HepG2 (cell line): ENCODE measurements around the gene SPTY2D1. TPM values are rescaled to one million over a fixed set of nuclear protein-coding genes. Genes with fewer than 3 reads are reported as not detected.

Experiments
- ATAC-seq: fragments of 200-7000 bp; cut with Tn5 transposase; 3 replicates; pipeline ENCODE4 v1.9.1; 2020; ENCODE audit warnings: mild to moderate bottlenecking, moderate library complexity
- BruUV-seq: library from RNA; stranded (reverse); fragments of 400-500 nt; replicated peaks from 2 replicates; lab custom pipeline; 2021; lab: Mats Ljungman, UMichigan
- CTCF ChIA-PET: fragments of 300-600 bp; formaldehyde crosslinking; extraction: SDS; loops from one replicate; lab custom pipeline; 2021; ENCODE audit warnings: low total read pairs, inconsistent platforms, low intra/inter-chr PET ratio; lab: Yijun Ruan, JAX
- POLR2A ChIA-PET: fragments of 350-600 bp; sonication (Branson Sonifier 250); formaldehyde crosslinking; loops from one replicate; lab custom pipeline; 2020; ENCODE audit warnings: antibody characterized with exemption, inconsistent platforms; lab: Yijun Ruan, JAX
- DNase-seq: peaks from one replicate; pipeline ENCODE4 v3.0.0-alpha.2; 2015; ENCODE audit warnings: low spot score
- FAIRE-seq: peaks from 3 replicates; lab custom pipeline; 2011; peaks lifted over from hg19 to GRCh38; lab: Jason Lieb, UNC
- H2AFZ ChIP-seq: one replicate; pipeline ENCODE4 v1.6.1; 2011; ENCODE audit warnings: low read length, inconsistent platforms
- H3K27ac ChIP-seq: fragments of 300-600 bp; 3 replicates; pipeline ENCODE4 v1.8.0; 2011; ENCODE audit warnings: mixed run types, mild to moderate bottlenecking, mixed read lengths, low read length, inconsistent platforms; ENCODE audit not compliant: insufficient read depth; ENCODE audit errors: extremely low read length
- H3K27me3 ChIP-seq, 2 experiments: fragments of 200-600 bp in 1 of 2; 2 replicates in 1 of 2; 3 replicates in 1 of 2; pipeline versions ENCODE4 v1.6.0 to v1.8.0; 2011; ENCODE audit warnings: low read length in 2 of 2, mild to moderate bottlenecking in 2 of 2, moderate library complexity in 2 of 2, inconsistent platforms in 1 of 2; ENCODE audit not compliant: insufficient read depth in 2 of 2, control insufficient read depth in 1 of 2
- H3K36me3 ChIP-seq, 2 experiments: fragments of 200-600 bp in 1 of 2; replicated peaks in 1 of 2; 2 replicates in 1 of 2; 3 replicates in 1 of 2; pipeline versions ENCODE4 v1.5.1 to v1.8.0; 2011; ENCODE audit warnings: low read length in 2 of 2, inconsistent platforms in 1 of 2; ENCODE audit not compliant: insufficient read depth in 2 of 2, control insufficient read depth in 1 of 2
- H3K4me1 ChIP-seq: 2 replicates; pipeline ENCODE4 v1.5.1; 2012; ENCODE audit warnings: low read length, inconsistent platforms; ENCODE audit not compliant: insufficient read depth
- H3K4me2 ChIP-seq: 2 replicates; pipeline ENCODE4 v1.6.0; 2011; ENCODE audit warnings: low read depth, low read length, inconsistent platforms
- H3K4me3 ChIP-seq, 3 experiments: fragments of 200-600 bp in 1 of 3; sonication (generic), shearing (Covaris generic) in 1 of 3; replicated peaks in 1 of 3; 2 replicates each; pipeline ENCODE4 v1.5.1; 2011 to 2016; ENCODE audit warnings: low read length in 3 of 3, inconsistent platforms in 2 of 3, low read depth in 2 of 3, mild to moderate bottlenecking in 2 of 3, control low read depth in 1 of 3, mixed read lengths in 1 of 3; ENCODE audit not compliant: insufficient read depth in 1 of 3
- H3K79me2 ChIP-seq: one replicate; pipeline ENCODE4 v1.6.1; 2011; ENCODE audit warnings: low read length, inconsistent platforms; ENCODE audit not compliant: insufficient read depth
- H3K9ac ChIP-seq: 2 replicates; pipeline ENCODE4 v1.6.0; 2011; ENCODE audit warnings: mild to moderate bottlenecking, low read depth, low read length, inconsistent platforms; ENCODE audit not compliant: insufficient read depth
- H3K9me3 ChIP-seq: 2 replicates; pipeline ENCODE4 v1.5.1; 2012; ENCODE audit warnings: mild to moderate bottlenecking, low read length
- H4K20me1 ChIP-seq: 2 replicates; pipeline ENCODE4 v1.6.0; 2011; ENCODE audit warnings: inconsistent platforms, mild to moderate bottlenecking, low read length, moderate library complexity; ENCODE audit not compliant: insufficient read depth
- CBFB ChIP-seq: sonication (generic); formaldehyde crosslinking; IDR thresholded peaks from 2 replicates; pipeline ENCODE4 v1.4.0; 2020; ENCODE audit warnings: missing genetic modification reagents
- EHMT2 ChIP-seq: fragments of 200-600 bp; sonication (generic); IDR thresholded peaks from 2 replicates; pipeline ENCODE4 v1.7.0; 2017; ENCODE audit warnings: antibody characterized with exemption, low read depth, low read length, borderline replicate concordance
- FOXA3 ChIP-seq: IDR thresholded peaks from 2 replicates; pipeline ENCODE4 v1.6.1; 2016; ENCODE audit warnings: missing genetic modification reagents, missing compliant biosample characterization
- FOXP1 ChIP-seq, 2 experiments: fragments of 450-650 bp in 1 of 2; IDR thresholded peaks; 2 replicates each; pipeline ENCODE4 v1.6.1; 2017 to 2018; ENCODE audit warnings: antibody characterized with exemption in 1 of 2
- GABPA ChIP-seq, 2 experiments: IDR thresholded peaks; 2 replicates each; pipeline ENCODE4 v1.6.1; 2011 to 2016; ENCODE audit warnings: low read depth in 2 of 2, low read length in 1 of 2, missing biosample characterization in 1 of 2, missing genetic modification characterization in 1 of 2
- GATAD2A ChIP-seq: IDR thresholded peaks from 2 replicates; pipeline ENCODE4 v1.6.1; 2016
- HHEX ChIP-seq: IDR thresholded peaks from 2 replicates; pipeline ENCODE4 v1.6.1; 2016; ENCODE audit warnings: control low read depth
- JUND ChIP-seq: sonication (generic); formaldehyde crosslinking; IDR thresholded peaks from 2 replicates; pipeline ENCODE4 v1.8.0; 2022; ENCODE audit warnings: mild to moderate bottlenecking, missing genetic modification reagents
- RBFOX2 ChIP-seq: fragments of 200-400 bp; formaldehyde crosslinking; IDR thresholded peaks from 2 replicates; pipeline ENCODE4 v1.6.1; 2017; ENCODE audit warnings: low read depth, mild to moderate bottlenecking, low read length
- TBL1XR1 ChIP-seq: fragments of 150-350 bp; IDR thresholded peaks from 2 replicates; pipeline ENCODE4 v1.6.1; 2014; ENCODE audit warnings: borderline replicate concordance, low read length; ENCODE audit not compliant: partially characterized antibody
- YY1 ChIP-seq: IDR thresholded peaks from 2 replicates; pipeline ENCODE4 v1.6.1; 2011; ENCODE audit warnings: low read length, low read depth, moderate library complexity, mild to moderate bottlenecking; ENCODE audit not compliant: insufficient read depth, insufficient replicate concordance
- ZIK1 ChIP-seq: sonication (generic); formaldehyde crosslinking; IDR thresholded peaks from 2 replicates; pipeline ENCODE4 v1.5.0; 2020; ENCODE audit warnings: mild to moderate bottlenecking, low read depth, missing genetic modification reagents, borderline replicate concordance
- ZNF138 ChIP-seq: sonication (generic); formaldehyde crosslinking; IDR thresholded peaks from 2 replicates; pipeline ENCODE4 v1.5.0; 2020; ENCODE audit warnings: mild to moderate bottlenecking, low read depth, missing genetic modification reagents
- ZNF788 ChIP-seq: sonication (generic); formaldehyde crosslinking; IDR thresholded peaks from 2 replicates; pipeline ENCODE4 v1.5.0; 2020; ENCODE audit warnings: mild to moderate bottlenecking, missing genetic modification reagents, borderline replicate concordance
- WGBS: methylation state at CpG from one replicate; pipeline ENCODE4 v1.1.6; 2017; ENCODE audit warnings: low lambda C conversion rate; 5-methylcytosine and 5-hydroxymethylcytosine counted together
- in situ Hi-C: cut with HindIII; loops from 2 replicates; pipeline ENCODE4 v1.10.0; 2017; ENCODE audit warnings: low pct_unique_long_range_greater_than_20kb; ENCODE audit not compliant: extremely low pct_ligation_motif_present
- intact Hi-C: fragments of 100-400 bp; cut with micrococcal nuclease; formaldehyde crosslinking; loops from one replicate; pipeline ENCODE4 v1.10.0; 2022; ENCODE audit not compliant: unreplicated experiment
- polyA plus RNA-seq, 8 experiments: library from polyadenylated mRNA; depleted of rRNA in 3 of 8; stranded (reverse) in 7 of 8; unstranded in 1 of 8; fragments of >200 nt; fragmentation: Illumina TruSeq in 4 of 8; extraction: Trizol in 4 of 8; gene quantifications; 2 replicates each; pipeline versions ENCODE4 v1.2.1 to v1.2.3, GENCODE V29; 2011 to 2016; ENCODE audit warnings: low read depth in 4 of 8, missing spikeins in 1 of 8, mixed read lengths in 1 of 8; ENCODE audit not compliant: insufficient read depth in 1 of 8
- total RNA-seq, 5 experiments: library from RNA; depleted of rRNA; stranded (reverse); fragments of >200 nt; fragmentation: Illumina TruSeq; extraction: Trizol; gene quantifications; 2 replicates each; pipeline ENCODE4 v1.2.3, GENCODE V29; 2016; ENCODE audit warnings: low read depth in 1 of 5
- TF ChIP-seq, protein P1 (sequence below): sonication (generic); formaldehyde crosslinking; IDR thresholded peaks from 2 replicates; pipeline ENCODE4 v1.4.0; 2020; ENCODE audit warnings: missing genetic modification reagents
- TF ChIP-seq, protein P2 (sequence below): sonication (generic); formaldehyde crosslinking; conservative IDR thresholded peaks from 2 replicates; pipeline ENCODE4 v1.4.0; 2020; ENCODE audit warnings: missing genetic modification reagents
- TF ChIP-seq, protein P3 (sequence below): IDR thresholded peaks from 2 replicates; pipeline ENCODE4 v1.6.1; 2016; ENCODE audit warnings: control low read depth
- TF ChIP-seq, protein P4 (sequence below): IDR thresholded peaks from 2 replicates; pipeline ENCODE4 v1.4.0; 2020; ENCODE audit warnings: mild to moderate bottlenecking, missing genetic modification reagents

The SPTY2D1 gene
- total and polyA plus RNA-seq, 2 of the 13 experiments (the other 11 are each of a cell fraction or from before 2014, with no cell fraction given), result 6.9 to 14.8 TPM

GRCh38 chr11:18575361-18575760, 58.8 kb downstream of the SPTY2D1 start:
- ATAC-seq (no peak), DNase-seq (no peak), FAIRE-seq (no peak)
- ChIA-PET POLR2A (no interaction called here), CTCF (no interaction called here)
- Histone ChIP-seq H3K9me3 (no peaks in the 10 kb centered on the region), H2AFZ (no peak overlapping the region), H3K27me3 (no peaks in the 10 kb centered on the region), H3K36me3 (peaks cover under 1 to 5% of the 10 kb centered on the region in 2 experiments; a peak in 4 of 5 replicates), H4K20me1 (no peaks in the 10 kb centered on the region), H3K9ac (no peak overlapping the region), H3K79me2 (no peaks in the 10 kb centered on the region), H3K27ac (no peak overlapping the region), H3K4me1 (peaks cover 64% of the 10 kb centered on the region), H3K4me3 (no peak overlapping the region), H3K4me2 (no peak overlapping the region)
- in situ Hi-C loops (no loop called here), intact Hi-C loops (no loop called here)
- WGBS, result 13% methylated on average over 1 of the region's 1 CpG
- BruUV-seq, result no TSS peak
- TF ChIP-seq GATAD2A (CRISPR knock-in tag), result 0 out of 2 replicates have a peak, but pooled peaks have one; percentile 16
- TF ChIP-seq FOXA3, result peak; percentile 65
- TF ChIP-seq ZNF138 (CRISPR knock-in tag), result no peak
- TF ChIP-seq EHMT2, result no peak
- TF ChIP-seq GABPA (IDR thresholded peaks at IDR 0.05; ENCODE audit: low read depth, low read length), result no peak
- TF ChIP-seq GABPA (CRISPR knock-in tag; IDR thresholded peaks at IDR 0.05; ENCODE audit: low read depth), result no peak
- no peak for TF ChIP-seq ZNF788
- no peak for TF ChIP-seq TBL1XR1
- TF ChIP-seq, protein P1, sequence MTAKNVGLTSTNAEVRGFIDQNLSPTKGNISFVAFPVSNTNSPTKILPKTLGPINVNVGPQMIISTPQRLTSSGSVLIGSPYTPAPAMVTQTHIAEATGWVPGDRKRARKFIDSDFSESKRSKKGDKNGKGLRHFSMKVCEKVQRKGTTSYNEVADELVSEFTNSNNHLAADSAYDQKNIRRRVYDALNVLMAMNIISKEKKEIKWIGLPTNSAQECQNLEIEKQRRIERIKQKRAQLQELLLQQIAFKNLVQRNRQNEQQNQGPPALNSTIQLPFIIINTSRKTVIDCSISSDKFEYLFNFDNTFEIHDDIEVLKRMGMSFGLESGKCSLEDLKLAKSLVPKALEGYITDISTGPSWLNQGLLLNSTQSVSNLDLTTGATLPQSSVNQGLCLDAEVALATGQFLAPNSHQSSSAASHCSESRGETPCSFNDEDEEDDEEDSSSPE (CRISPR knock-in tag), result no peak
- TF ChIP-seq, protein P2, sequence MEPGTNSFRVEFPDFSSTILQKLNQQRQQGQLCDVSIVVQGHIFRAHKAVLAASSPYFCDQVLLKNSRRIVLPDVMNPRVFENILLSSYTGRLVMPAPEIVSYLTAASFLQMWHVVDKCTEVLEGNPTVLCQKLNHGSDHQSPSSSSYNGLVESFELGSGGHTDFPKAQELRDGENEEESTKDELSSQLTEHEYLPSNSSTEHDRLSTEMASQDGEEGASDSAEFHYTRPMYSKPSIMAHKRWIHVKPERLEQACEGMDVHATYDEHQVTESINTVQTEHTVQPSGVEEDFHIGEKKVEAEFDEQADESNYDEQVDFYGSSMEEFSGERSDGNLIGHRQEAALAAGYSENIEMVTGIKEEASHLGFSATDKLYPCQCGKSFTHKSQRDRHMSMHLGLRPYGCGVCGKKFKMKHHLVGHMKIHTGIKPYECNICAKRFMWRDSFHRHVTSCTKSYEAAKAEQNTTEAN (CRISPR knock-in tag), result 0 out of 2 replicates have a peak, but pooled peaks have one; percentile 18
- TF ChIP-seq YY1, result no peak
- no peak for TF ChIP-seq JUND (CRISPR knock-in tag)
- TF ChIP-seq, protein P3, sequence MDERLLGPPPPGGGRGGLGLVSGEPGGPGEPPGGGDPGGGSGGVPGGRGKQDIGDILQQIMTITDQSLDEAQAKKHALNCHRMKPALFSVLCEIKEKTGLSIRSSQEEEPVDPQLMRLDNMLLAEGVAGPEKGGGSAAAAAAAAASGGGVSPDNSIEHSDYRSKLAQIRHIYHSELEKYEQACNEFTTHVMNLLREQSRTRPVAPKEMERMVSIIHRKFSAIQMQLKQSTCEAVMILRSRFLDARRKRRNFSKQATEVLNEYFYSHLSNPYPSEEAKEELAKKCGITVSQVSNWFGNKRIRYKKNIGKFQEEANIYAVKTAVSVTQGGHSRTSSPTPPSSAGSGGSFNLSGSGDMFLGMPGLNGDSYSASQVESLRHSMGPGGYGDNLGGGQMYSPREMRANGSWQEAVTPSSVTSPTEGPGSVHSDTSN, result no peak
- TF ChIP-seq ZIK1 (CRISPR knock-in tag), result no peak
- TF ChIP-seq, protein P4, sequence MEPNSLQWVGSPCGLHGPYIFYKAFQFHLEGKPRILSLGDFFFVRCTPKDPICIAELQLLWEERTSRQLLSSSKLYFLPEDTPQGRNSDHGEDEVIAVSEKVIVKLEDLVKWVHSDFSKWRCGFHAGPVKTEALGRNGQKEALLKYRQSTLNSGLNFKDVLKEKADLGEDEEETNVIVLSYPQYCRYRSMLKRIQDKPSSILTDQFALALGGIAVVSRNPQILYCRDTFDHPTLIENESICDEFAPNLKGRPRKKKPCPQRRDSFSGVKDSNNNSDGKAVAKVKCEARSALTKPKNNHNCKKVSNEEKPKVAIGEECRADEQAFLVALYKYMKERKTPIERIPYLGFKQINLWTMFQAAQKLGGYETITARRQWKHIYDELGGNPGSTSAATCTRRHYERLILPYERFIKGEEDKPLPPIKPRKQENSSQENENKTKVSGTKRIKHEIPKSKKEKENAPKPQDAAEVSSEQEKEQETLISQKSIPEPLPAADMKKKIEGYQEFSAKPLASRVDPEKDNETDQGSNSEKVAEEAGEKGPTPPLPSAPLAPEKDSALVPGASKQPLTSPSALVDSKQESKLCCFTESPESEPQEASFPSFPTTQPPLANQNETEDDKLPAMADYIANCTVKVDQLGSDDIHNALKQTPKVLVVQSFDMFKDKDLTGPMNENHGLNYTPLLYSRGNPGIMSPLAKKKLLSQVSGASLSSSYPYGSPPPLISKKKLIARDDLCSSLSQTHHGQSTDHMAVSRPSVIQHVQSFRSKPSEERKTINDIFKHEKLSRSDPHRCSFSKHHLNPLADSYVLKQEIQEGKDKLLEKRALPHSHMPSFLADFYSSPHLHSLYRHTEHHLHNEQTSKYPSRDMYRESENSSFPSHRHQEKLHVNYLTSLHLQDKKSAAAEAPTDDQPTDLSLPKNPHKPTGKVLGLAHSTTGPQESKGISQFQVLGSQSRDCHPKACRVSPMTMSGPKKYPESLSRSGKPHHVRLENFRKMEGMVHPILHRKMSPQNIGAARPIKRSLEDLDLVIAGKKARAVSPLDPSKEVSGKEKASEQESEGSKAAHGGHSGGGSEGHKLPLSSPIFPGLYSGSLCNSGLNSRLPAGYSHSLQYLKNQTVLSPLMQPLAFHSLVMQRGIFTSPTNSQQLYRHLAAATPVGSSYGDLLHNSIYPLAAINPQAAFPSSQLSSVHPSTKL (CRISPR knock-in tag), result 0 out of 2 replicates have a peak, but pooled peaks have one; percentile 14
- no peak for TF ChIP-seq RBFOX2
- TF ChIP-seq FOXP1 (IDR thresholded peaks at IDR 0.05), result no peak
- TF ChIP-seq FOXP1 (CRISPR knock-in tag; IDR thresholded peaks at IDR 0.05), result peak; percentile 75
- TF ChIP-seq HHEX, result no peak
- TF ChIP-seq CBFB (CRISPR knock-in tag), result no peak
